NCI-H774 (cell line): Measurements from ENCODE around the gene CSNK1A1.
"Not testable (repeated sequence)": the region's sequence is repeated elsewhere in the genome, so short reads cannot be mapped to it uniquely, and the experiment has no call there.

Experiments used
- DNase-seq: peaks from one replicate; lab custom pipeline; 2025; lab: John Stamatoyannopoulos, UW

Gene CSNK1A1

DNA sequence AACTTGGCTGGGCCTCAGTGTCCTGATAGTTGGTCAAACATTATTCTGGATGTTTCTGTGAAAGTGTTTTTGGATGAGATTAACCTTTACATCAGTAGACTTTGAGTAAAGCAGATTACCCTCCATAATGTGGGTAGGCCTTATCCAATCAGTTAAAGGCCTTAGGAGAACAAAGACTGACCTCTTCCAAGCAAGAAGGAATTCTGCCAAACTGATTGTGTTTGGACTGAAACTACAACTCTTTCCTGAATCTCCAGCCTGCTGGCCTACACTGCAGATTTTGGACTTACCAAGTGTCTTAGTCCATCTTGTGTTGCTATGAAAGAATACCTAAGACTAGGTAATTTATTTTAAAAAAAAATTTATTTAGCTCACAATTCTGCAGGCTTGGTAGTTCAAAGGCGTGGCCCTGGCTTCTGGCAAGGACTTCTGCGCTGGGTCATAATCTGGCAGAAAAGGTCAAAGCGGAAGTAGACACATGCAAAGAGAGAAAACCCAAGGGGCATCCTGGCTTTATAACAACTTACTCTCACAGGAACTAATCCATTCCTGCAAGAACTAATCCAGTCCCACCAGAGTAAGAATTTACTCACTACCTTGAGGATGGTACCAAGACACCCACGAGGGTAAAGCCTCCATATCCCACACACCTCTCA is 21.5 kb upstream of the CSNK1A1 start:
- no peak for DNase-seq

DNA sequence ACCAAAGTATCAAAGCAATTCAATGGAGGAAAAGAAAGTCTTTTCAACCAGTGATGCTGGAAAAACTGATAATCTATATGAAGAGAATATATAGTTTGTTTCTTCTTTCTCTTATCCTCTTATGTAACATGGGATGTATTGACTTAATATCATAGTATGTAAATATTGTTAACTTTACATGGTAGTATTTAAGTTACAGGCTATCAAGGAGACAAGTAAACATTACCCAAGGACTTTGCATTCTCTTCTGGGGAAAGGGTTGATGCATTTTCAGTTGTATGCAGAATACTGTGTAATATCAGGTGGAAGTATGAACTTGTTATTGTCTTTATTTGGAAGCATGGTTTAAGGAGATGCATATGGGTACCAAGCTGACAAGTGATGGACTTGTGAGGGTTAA is 20.9 kb upstream of the CSNK1A1 start:
- DNase-seq = no peak

DNA sequence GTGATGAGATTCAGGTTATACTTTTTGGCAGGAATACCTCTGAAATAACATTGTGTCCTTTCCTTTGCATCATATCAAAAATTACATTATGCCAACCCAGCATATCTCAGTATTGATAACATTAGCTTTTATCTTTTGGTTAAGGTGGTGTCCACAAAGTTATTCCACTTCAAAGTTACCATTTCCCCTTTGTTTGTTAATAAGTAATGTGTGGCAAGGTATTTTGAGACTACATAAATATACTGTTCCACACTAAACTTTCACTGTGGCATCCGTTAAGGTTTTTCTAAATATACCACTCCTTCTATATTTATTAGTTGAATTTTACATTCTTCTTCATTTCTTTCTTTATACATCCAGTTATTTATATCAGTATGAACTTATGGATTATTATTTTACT is 16.0 kb upstream of the CSNK1A1 start:
- DNase-seq = no peak

DNA sequence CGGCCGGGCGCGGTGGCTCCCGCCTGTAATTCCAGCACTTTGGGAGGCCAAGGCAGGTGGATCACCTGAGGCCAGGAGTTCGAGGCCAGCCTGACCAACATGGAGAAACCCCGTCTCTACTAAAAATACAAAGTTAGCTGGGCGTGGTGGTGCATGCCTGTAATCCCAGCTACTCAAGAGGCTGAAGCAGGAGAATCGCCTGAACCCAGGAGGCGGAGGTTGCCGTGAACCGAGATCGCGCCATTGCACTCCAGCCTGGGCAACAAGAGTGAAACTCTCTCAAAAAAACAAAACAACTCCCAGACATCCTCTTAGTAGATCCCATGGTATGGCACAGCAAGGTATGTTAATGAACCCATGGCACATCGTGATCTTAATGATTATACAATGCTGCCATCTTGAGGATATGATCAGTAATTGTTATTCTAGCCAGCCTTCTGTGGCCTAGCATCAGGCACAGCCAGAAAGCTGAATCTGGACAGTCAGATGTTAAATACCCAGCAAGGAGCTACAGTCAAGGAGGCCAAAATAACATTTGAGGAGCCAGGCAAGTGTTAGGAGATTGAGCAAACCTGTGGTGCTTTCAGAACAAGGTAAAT is 13.4 kb upstream of the CSNK1A1 start:
- peak; percentile 68 for DNase-seq

DNA sequence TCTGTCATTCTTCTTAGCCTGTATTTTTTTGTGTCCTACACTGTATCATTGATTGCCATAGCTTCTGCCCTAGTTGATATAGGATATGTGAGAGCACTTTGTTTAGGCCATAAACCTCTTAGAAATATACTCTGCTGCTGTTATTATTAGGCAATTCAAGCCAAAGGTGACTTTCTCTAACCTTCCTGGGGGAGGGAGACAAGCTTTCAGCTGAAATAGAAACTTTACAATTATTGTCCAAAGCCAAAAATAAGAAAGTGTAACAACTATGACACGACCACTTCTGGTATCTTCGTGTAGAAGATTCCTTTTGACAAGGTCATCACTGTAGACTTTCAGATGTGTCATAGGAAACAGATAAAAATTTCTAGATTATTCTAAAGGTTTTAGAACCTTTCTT is 12.2 kb upstream of the CSNK1A1 start:
- no peak for DNase-seq

DNA sequence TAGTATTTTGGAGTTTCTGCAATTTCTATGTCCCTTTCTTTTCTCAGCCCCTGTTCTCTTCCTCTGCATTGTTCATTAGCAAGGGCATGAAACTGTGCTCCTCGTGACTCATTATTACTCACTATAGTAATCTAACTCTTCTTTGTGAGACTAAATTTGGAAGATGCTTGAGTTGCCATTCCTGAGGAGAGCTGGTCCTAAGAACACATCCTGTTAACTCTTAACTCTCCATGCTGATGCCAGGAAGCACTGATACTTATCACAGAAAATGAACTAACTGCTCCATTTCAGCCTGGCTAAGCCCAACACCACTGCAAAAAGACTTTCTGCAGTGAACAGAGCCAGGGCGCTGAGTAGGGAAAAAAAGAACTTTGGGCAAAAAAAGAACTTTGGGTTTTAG is 10.6 kb upstream of the CSNK1A1 start:
- no peak for DNase-seq

DNA sequence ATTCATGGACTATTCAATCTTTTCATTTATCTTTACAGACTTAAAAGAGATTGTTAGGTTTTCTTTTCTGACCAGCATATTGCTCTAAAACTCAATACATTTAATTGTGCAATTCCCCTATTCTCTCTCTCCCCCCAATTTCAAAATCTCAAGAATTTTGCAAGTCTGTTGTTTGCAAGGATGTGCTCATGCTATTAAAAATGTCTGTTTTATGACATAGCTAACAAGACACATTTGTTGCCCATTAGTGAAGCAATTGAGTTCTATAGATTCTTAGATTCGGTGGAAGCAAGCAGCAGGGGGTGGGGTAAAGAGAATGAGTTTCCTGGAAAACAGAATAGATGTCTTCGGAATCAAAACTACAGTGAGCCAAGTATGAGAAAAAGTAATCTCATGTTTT is 8.5 kb upstream of the CSNK1A1 start:
- no peak for DNase-seq

DNA sequence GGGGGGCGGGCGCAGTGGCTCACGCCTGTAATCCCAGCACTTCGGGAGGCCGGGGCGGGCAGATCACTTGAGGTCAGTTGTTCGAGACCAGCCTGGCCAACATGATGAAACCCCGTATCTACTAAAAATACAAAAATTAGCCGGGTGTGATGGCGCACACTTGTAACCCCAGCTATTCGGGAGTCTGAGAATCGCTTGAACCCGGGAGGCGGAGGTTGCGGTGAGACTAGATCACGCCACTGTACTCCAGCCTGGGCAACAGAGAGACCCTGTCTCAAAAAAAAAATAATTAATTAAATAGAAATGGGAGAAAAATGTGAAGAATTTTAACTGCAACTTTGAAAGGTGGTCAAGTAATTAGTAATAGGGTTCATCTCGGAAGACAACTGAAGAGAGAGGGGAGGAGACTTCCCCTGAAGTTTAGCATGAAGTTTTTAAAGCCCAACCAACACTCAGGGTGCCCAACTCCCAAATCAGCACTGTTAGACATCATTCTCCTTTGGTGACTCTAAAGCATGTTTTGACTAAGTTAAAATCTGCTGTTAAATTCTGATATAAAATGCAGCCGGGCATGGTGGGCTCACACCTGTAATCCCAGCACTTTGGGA is 1.4 kb upstream of the CSNK1A1 start:
- no peak for DNase-seq

DNA sequence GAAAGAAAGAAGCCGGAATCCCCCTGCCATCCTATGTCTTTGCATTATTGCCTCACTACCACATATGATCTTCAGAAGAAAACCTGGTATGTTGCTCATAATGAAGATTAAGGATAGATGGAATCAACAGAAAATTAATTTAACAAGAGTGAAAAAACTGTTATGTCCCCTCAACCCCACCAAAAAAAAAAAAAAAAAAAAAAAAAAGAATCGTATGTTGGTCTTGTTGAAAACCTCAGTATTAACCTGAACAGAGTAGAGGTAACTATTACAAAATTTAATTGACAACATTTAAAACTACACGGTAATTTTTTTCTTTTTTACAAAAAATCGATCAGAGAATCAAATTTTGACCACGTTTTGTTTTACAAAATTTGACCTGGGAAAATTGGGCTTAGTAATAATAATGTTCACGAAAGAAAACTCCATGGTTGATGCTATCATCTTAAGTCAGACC is 827 bp upstream of the CSNK1A1 start:
- DNase-seq = no peak

DNA sequence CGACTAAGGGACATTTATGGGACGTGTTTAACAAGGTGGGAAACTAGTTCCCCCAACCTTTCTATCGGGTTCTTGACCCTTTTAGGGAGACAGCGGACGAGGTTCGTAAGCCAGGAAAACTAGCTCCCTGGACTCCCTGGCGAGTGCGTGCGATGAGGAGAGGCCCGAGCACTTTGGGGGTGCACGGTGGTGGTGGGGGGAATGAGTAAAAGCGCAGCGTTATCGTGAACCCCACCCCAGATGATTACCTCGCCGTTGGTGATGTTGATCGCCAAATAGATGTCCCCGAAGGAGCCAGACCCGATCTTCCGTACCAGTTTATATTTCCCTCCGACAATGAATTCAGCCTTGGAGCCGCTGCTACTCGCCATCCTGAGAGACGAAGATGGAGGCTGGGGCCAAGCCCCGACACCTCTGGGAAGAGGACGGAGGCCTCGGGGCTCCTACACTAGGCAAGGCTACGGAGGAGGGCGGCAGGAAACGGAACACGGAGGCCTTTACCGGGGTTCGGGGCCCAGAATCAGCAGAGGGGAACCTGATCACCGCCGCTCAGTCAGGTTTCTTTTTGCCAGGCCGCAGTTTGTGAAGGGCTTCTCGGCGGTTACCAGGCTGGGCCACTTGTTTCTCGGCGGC is 529 bp downstream of the CSNK1A1 start:
- DNase-seq = no peak

DNA sequence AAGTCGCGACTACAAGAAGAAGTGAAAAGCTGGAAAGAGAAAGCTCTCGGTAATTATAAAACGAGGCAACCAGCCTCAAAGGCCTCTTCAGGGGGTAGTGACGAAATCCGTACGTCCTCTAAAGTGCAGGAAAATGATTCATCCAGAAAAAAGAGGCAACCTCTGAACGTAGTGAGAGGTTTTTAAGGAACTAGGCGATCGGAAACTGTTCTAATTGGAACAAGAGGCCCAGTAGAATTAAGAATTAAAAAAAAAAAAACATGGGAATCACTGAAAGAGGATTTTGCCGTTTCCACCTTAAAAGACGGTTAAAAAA is 1.0 kb downstream of the CSNK1A1 start:
- no peak for DNase-seq

DNA sequence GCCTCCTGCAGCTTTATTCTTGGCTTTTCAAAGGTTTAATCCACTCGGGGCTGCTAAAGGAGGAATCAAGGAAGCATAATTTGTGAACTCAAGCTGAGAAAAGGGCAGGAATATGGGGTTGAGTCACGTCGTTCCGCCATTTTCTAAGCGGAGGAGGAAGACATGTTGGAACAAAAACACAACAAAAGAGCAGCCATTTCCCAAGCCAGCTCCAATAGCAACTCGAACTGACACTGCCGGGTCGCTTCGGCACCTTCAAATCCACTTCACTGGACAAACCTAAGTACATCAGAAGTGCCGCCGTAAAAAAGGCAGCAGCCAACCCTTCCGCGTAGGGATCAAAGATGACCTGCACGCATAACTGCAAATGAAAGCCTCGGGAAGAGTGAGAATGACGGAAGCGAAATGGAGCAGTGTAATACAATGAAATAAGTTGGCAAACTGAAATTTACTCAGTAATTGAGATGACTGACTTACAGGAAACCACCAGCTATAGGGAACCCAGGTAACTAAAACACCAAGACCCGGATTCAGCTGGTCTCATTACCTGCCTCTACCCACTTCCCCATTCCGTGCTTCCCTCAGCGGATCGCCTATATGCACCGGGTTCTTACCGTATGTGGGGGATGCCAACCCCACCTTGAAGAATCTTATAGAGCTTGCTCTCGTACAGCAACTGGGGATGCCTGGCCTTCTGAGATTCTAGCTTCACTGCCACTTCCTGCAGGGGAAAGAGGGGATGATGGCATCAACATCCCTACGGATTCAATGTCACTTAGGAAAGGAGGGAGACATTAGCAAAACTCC is 1.6 kb downstream of the CSNK1A1 start:
- no peak for DNase-seq

DNA sequence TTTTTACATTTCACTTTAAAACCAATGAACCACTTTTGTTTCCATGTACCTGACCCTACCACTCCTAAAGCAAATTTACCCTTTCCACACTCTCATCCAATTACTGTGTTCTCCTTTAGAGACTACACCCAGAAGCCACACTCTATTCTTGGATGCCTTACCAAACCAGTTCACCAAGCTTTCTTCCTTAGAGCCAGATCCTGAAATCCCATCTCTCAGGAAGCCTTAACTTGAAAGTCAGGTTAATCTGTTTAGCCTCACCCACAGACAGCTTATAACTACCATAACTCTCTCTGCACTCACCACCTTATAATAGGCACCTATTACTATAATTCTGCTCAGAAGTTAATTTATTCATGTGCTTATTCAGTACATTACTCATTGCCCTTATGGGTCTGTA is 4.3 kb downstream of the CSNK1A1 start:
- DNase-seq = no peak

DNA sequence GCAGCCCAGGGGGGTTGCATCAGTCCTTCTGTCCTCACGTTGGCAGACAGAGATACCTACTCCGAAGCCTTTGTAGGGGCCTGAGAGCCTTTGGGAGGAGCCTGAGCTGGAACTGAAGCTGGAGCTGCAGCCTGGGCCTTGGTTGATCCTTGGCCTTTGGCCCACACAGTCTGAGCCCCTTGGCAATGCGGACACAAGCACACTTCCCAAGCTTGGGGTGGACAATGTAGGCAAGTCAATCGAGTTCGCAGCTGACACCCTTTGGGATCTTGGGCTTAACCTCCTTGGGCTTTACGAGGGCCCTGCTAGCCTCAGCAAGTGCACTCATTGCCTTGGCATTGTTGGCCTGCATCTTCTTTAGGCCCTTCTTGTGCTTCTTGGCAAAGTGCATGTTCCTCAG is 5.9 kb downstream of the CSNK1A1 start:
- no peak for DNase-seq

DNA sequence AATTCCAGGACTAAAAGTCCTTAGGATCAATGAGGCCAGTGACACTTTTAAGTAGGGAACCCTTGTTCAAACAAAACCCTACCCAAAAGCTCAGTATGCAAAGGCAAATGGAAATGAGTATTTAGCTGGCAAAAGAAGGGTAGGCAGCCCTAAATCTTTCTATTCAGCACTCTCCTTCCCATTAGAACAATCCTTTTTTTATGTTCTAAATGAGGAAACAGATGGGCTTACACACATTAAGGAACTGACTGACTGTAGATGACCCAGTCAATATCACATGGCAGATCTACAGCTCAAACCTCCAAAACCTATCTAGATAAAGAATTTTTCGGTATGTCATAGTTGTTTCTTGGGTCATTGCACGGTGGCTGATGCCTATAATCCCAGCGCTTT is 7.2 kb downstream of the CSNK1A1 start:
- DNase-seq = no peak

DNA sequence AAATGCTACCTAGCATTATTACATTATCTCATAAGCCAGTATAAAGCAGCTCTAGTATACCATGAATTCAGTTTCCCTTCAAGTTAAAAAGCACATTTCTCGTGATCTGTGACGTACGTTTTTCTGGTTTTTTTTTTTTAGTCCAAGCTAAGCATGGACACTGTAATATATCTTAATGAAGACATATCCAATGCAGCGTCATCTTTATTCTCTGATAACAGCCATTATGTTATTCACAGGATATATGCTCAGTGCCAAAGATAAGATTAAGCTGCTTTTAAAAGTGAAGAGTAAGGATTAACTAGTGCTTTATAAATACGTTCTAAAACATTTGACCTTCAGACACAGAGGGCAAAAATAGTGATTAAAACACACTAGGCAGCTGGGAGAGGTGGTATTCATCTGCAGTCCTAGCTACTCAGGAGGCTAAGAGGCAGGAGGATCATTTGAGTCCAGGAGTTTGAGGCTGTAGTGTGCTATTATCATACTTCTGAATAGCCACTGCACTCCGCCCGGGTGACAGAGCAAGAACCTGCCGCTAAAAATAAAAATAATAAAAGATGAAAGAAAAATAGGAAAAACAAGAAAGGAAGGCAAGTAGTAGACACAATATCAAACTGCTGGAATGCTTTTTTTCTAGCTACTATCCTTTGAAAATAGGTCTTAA is 7.7 kb downstream of the CSNK1A1 start:
- DNase-seq = no peak

DNA sequence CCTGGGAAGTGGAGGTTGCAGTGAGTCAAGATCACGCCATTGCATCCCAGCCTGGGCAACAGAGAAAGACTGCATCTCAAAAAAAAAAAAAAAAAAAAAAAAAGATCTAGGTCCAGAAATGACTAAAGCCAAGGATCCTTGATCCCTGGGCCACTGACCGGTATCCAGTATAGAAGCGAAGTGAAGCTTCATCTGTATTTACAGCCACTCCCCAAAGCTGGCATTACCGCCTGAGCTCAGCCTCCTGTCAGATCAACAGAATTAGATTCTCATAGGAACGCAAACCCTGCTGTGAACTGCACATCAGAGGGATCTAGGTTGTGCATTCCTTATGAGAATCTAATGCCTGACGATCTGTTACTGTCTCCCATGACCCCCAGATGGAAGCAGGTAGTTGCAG is 9.3 kb downstream of the CSNK1A1 start:
- DNase-seq = no peak

DNA sequence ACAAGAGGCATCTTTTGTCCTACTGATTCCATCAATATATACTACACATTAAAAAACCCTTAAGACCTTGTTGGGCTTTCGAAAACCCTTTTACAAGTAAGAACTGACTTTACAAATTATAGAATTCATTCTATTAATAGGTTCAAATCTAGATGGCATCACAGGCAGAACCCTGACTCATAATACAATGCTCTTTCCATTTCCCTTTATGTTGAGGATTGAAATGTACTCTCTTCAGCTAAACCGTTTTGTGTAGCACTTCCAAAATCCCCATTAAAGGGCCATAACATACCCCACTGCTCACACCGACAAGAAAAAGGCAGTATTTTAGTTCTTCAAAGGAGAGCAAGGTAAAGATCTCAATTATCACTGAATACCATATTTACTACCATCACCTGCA is 11.2 kb downstream of the CSNK1A1 start:
- DNase-seq = no peak

DNA sequence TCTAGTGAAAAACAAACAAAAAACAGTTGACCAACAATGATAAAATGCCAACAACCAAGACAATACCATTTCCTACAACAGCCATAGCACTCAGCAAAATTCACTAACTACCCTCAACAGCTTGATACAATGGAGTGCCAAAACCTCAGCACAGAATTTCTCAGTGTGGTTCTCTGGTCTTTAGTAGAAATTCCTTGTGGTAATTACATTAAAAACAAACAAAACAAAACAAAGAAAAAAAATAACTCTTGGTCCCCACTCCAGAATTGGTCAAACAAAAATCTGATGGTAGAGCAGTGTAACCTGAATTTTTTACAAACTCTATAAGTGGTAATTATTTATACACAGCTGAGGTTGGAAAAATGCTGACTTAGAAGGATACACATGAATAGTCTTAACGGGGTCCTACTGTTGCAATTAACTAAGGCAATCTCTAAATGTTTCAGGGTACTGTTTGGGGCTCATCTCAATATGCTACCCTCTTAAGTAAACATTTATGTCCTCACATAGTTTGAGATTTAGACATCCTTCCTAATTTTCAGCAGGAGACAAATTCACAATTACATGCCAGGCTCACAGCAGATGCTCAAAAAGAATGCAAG is 13.8 kb downstream of the CSNK1A1 start:
- no peak for DNase-seq

DNA sequence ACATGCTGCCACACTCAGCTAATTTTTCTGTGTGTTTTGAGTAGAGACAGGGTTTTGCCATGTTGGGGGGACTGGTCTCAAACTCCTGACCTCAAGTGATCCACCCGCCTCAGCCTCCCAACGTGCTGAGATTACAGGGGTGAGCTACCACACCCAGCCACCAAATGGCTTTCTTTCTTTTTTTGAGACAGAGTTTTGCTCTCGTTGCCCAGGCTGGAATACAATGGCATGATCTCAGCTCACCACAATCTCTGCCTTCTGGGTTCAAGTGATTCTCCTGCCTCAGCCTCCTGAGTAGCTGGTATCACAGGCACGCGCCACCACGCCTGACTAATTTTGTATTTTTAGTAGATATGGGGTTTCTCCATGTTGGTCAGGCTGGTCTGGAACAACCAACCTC is 15.5 kb downstream of the CSNK1A1 start:
- not testable (repeated sequence) for DNase-seq

DNA sequence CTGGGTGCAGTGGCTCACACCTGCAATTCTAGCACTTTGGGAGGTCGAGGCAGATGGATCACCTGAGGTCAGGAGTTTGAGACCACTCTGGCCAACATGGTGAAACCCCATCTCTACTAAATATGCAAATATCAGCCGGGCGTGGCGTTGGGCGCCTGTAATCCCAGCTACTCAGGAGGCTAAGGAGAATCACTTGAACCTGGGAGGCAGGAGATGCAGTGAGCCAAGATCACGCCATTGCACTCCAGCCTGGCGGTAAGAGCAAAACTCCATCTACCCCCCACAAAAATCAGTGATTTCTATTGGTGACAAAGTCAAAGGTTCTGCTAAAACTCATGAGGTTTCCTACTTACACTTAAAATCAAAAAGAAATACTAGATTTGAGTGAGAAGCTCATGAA is 18.8 kb downstream of the CSNK1A1 start:
- no peak for DNase-seq

DNA sequence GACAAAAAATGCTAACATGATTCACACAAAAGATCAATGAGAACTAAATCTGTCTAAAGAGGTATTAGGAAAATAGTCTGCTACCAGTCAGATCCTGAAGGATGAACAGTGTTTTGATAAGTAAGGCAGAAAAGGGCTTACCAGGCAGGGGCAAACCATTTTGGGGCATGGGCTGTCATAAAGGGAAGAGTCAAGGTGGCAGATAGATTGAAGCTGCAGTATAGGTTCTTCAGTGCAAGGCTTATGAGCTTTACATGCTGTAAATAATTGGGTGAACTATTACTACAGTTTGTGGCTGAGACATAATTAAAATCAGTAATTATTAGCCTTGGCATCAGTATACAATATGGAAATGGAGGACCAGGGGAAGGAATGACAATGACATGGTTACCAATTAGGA is 21.8 kb downstream of the CSNK1A1 start:
- no peak for DNase-seq
